CD4-positive, alpha-beta T cell (primary cell): Measurements from ENCODE around the gene NUP214. TPM values are rescaled to one million over a fixed set of nuclear protein-coding genes. Genes with fewer than 3 reads are reported as not detected.

ENCODE experiments used
- ATAC-seq: fragments of 200-7000 bp; cut with Tn5 transposase; one replicate; pipeline ENCODE4 v1.10.0; 2022; ENCODE audit warnings: mild to moderate bottlenecking; ENCODE audit not compliant: poor library complexity
- CTCF ChIA-PET: fragments of 350-600 bp; sonication (Branson Sonifier 250); formaldehyde crosslinking; loops from one replicate; lab custom pipeline; 2021; ENCODE audit warnings: antibody characterized with exemption, inconsistent platforms; lab: Charles Lee
- POLR2A ChIA-PET: fragments of 350-600 bp; sonication (Branson Sonifier 250); formaldehyde crosslinking; loops from one replicate; lab custom pipeline; 2021; ENCODE audit warnings: antibody characterized with exemption, inconsistent platforms; lab: Charles Lee
- DNase-seq, 14 experiments: peaks; one replicate each; pipeline ENCODE4 v3.0.0-alpha.2; 2013 to 2020; ENCODE audit warnings: mixed read lengths in 2 of 14
- H3K27ac ChIP-seq, 2 donors: one replicate each; pipeline versions ENCODE4 v1.5.1 to v1.7.0; 2013; ENCODE audit warnings: low read length in 2 of 2, low read depth in 1 of 2, mild to moderate bottlenecking in 1 of 2
- H3K27me3 ChIP-seq, 2 experiments: 1 replicate in 1 of 2; 2 replicates in 1 of 2; pipeline versions ENCODE4 v1.6.1 to v1.7.0; 2013; ENCODE audit warnings: low read length in 2 of 2, control low read depth in 1 of 2, mild to moderate bottlenecking in 1 of 2, moderate library complexity in 1 of 2; ENCODE audit not compliant: insufficient read depth in 2 of 2, control insufficient read depth in 1 of 2
- H3K36me3 ChIP-seq: one replicate; pipeline ENCODE4 v1.6.1; 2013; ENCODE audit warnings: low read length, control low read depth; ENCODE audit not compliant: insufficient read depth
- H3K4me1 ChIP-seq: one replicate; pipeline ENCODE4 v1.6.1; 2013; ENCODE audit warnings: low read length, control low read depth; ENCODE audit not compliant: insufficient read depth
- H3K4me3 ChIP-seq: one replicate; pipeline ENCODE4 v1.5.1; 2013; ENCODE audit warnings: mild to moderate bottlenecking, low read length, moderate library complexity
- H3K9me3 ChIP-seq, 2 experiments: 1 replicate in 1 of 2; 2 replicates in 1 of 2; pipeline versions ENCODE4 v1.6.1 to v1.7.0; 2013; ENCODE audit warnings: low read length in 2 of 2, mild to moderate bottlenecking in 2 of 2, control low read depth in 1 of 2, moderate library complexity in 1 of 2; ENCODE audit not compliant: control insufficient read depth in 1 of 2, insufficient read depth in 1 of 2
- H3K27ac Mint-ChIP-seq: one replicate; pipeline ENCODE4 v1.8.0; 2020; ENCODE audit warnings: mixed read lengths
- H3K27me3 Mint-ChIP-seq: one replicate; pipeline ENCODE4 v1.8.0; 2021; ENCODE audit warnings: mixed read lengths
- H3K36me3 Mint-ChIP-seq: one replicate; pipeline ENCODE4 v1.8.0; 2021; ENCODE audit warnings: low read depth, mixed read lengths
- H3K4me1 Mint-ChIP-seq: one replicate; pipeline ENCODE4 v1.8.0; 2021; ENCODE audit warnings: low read depth, mixed read lengths
- H3K4me3 Mint-ChIP-seq: one replicate; pipeline ENCODE4 v1.8.0; 2020; ENCODE audit warnings: mild to moderate bottlenecking, mixed read lengths
- H3K9me3 Mint-ChIP-seq: one replicate; pipeline ENCODE4 v1.8.0; 2020; ENCODE audit warnings: mixed read lengths
- CTCF ChIP-seq: fragments of 200-600 bp; IDR thresholded peaks from one replicate; pipeline ENCODE4 v1.8.0; 2022; ENCODE audit warnings: antibody characterized with exemption, mild to moderate bottlenecking
- intact Hi-C, 2 experiments: fragments of 100-400 bp; cut with DNase I in 1 of 2; cut with micrococcal nuclease in 1 of 2; formaldehyde crosslinking; loops; one replicate each; pipeline versions ENCODE4 v1.15.1 to v1.9.0; 2023 to 2025; cut with DNase I, micrococcal nuclease
- total RNA-seq, 174 experiments: library from RNA in 2 of 174; stranded (reverse) in 2 of 174; gene quantifications; one replicate each; pipeline ENCODE4 v1.2.3 and lab custom pipeline; 2021 to 2026

NUP214 gene
- total RNA-seq, 2 experiments from 2014 or later, result 105 to 107 TPM

- ATAC-seq (no peak), DNase-seq (no peak)
- Histone ChIP-seq H3K9me3 (no peaks in the 10 kb centered on the region), H3K4me1 (peaks cover 3% of the 10 kb centered on the region), H3K36me3 (peaks cover 64% of the 10 kb centered on the region), H3K27ac (no peak overlapping the region), H3K27me3 (no peaks in the 10 kb centered on the region), H3K4me3 (no peak overlapping the region)
- Mint-ChIP-seq H3K9me3 (no peaks in the 10 kb centered on the region), H3K36me3 (peaks cover 81% of the 10 kb centered on the region), H3K27ac (no peak overlapping the region), H3K4me1 (peaks cover 26% of the 10 kb centered on the region), H3K27me3 (no peaks in the 10 kb centered on the region), H3K4me3 (no peak overlapping the region)
- intact Hi-C loops, result loop anchor here (5.0 kb wide), 2 partner anchors 58 to 98 kb away; partner anchors contain the start of gene FAM78A (in 1 of the 2)
- POLR2A ChIA-PET, result interaction anchor here (1.0 to 1.4 kb wide), 2 partner anchors 73 to 157 kb away, joined by 3 read pairs; no protein-coding TSS in a partner anchor
- no peak for TF ChIP-seq CTCF
- CTCF ChIA-PET, result interaction anchor here (1.2 to 7.4 kb wide), 4 partner anchors 10 to 157 kb away, joined by 3 to 80 read pairs (median 4); no protein-coding TSS in a partner anchor
Observed at GRCh38 chr9:131179561-131180219, 54.3 kb downstream of the NUP214 start.

- POLR2A ChIA-PET, result interaction anchor here (1.0 kb wide), 1 partner anchor 156 kb away, joined by 3 read pairs; no protein-coding TSS in a partner anchor
Observed at GRCh38 chr9:131180454-131180853, 55.1 kb downstream of the NUP214 start.

More at GRCh38 chr9:131180454-131180853, 55.1 kb downstream of the NUP214 start:
- peaks cover 60% of the 10 kb centered on the region for H3K36me3 ChIP-seq
- H3K9me3 ChIP-seq, result no peaks in the 10 kb centered on the region
- CTCF ChIA-PET, result interaction anchor here (1.2 to 7.4 kb wide), 5 partner anchors 11 to 156 kb away, joined by 3 to 80 read pairs (median 5); partner anchors contain the start of gene FAM78A
- H3K4me3 ChIP-seq, result no peak overlapping the region
- H3K27ac ChIP-seq, result no peak overlapping the region
- intact Hi-C loops, result loop anchor here in 1 of 2 experiments (5.0 kb wide), 1 partner anchor 57 kb away; no protein-coding TSS in a partner anchor
- no peak overlapping the region for H3K27ac Mint-ChIP-seq
- H3K27me3 ChIP-seq, result no peaks in the 10 kb centered on the region
- H3K27me3 Mint-ChIP-seq, result no peaks in the 10 kb centered on the region
- TF ChIP-seq CTCF, result no peak
- peaks cover 26% of the 10 kb centered on the region for H3K4me1 Mint-ChIP-seq
- H3K4me3 Mint-ChIP-seq, result no peak overlapping the region
- peaks cover 3% of the 10 kb centered on the region for H3K4me1 ChIP-seq
- DNase-seq, result no peak
- ATAC-seq, result no peak
- H3K9me3 Mint-ChIP-seq, result no peaks in the 10 kb centered on the region
- H3K36me3 Mint-ChIP-seq, result peaks cover 81% of the 10 kb centered on the region
